GM21367 (cell line): ENCODE measurements around the gene NUDT8.
"Not testable (repeated sequence)": the region's sequence is repeated elsewhere in the genome, so short reads cannot be mapped to it uniquely, and the experiment has no call there.

Experiments
- ATAC-seq: cut with Tn5 transposase; IDR thresholded peaks from one replicate; pipeline ENCODE4 v1.9.1; 2021; ENCODE audit not compliant: unreplicated experiment

NUDT8 gene

GRCh38 chr11:67596753-67597300 is 32.9 kb downstream of the NUDT8 start:
- no peak for ATAC-seq

GRCh38 chr11:67594480-67594879 is 35.3 kb downstream of the NUDT8 start:
- no peak for ATAC-seq

- no peak for ATAC-seq
Observed at GRCh38 chr11:67593565-67593905, 36.2 kb downstream of the NUDT8 start.

DNA sequence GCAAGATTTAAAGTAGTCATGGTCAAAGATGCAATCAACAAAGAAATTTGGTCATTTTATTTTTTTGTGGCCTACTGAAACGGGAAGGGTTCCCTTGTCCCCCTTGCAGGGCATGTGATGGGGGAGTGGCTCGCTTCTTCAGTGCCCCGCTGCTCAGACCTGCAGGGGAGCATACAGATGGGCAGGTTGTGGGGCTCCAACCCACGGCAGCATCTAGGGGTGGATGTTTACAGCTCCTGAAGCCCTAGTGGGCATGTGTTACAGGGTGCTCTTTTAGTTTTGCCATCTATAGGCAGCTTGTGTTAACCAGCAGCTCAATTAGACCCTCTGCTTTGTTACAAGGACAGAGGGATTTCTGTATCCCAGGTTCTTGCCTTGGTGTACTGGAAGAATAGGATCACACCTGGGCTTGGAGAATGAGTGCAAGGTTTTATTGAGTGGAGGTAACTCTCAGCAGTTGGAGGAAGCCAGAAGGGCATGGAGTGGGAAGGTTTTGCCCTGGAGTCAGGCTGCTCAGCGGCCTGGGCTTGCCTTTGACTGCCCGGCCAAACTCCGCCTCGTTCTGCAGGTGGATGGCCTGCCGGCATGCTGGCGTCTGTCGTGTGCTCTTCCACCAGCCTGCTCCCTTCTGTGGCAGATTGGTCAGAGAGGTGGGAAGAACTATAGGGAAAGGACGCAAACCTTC is 36.7 kb downstream of the NUDT8 start:
- no peak for ATAC-seq

GRCh38 chr11:67588899-67589415 is 40.8 kb downstream of the NUDT8 start:
- not testable (repeated sequence) for ATAC-seq

DNA sequence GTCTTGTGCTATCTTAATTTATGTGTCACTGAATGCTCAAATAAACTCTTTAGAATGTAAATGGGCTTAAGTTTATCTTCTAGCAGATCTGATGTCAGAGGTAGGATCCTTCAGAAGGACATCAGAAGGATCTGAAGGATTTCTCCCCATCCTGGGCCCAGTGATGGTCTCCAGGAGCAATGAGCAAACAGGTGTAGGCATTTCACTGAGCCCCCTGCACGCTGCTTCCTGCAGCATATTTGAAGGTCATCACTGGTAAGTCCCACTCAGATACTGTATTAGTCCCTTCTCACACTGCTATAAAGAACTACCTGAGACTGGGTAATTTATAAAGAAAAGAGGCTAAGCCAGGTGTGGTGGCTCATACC is 41.6 kb downstream of the NUDT8 start:
- ATAC-seq, result peak; percentile 5

GRCh38 chr11:67586568-67587250 is 43.0 kb downstream of the NUDT8 start:
- ATAC-seq, result no peak

GRCh38 chr11:67585911-67586310 is 43.8 kb downstream of the NUDT8 start:
- no peak for ATAC-seq

DNA sequence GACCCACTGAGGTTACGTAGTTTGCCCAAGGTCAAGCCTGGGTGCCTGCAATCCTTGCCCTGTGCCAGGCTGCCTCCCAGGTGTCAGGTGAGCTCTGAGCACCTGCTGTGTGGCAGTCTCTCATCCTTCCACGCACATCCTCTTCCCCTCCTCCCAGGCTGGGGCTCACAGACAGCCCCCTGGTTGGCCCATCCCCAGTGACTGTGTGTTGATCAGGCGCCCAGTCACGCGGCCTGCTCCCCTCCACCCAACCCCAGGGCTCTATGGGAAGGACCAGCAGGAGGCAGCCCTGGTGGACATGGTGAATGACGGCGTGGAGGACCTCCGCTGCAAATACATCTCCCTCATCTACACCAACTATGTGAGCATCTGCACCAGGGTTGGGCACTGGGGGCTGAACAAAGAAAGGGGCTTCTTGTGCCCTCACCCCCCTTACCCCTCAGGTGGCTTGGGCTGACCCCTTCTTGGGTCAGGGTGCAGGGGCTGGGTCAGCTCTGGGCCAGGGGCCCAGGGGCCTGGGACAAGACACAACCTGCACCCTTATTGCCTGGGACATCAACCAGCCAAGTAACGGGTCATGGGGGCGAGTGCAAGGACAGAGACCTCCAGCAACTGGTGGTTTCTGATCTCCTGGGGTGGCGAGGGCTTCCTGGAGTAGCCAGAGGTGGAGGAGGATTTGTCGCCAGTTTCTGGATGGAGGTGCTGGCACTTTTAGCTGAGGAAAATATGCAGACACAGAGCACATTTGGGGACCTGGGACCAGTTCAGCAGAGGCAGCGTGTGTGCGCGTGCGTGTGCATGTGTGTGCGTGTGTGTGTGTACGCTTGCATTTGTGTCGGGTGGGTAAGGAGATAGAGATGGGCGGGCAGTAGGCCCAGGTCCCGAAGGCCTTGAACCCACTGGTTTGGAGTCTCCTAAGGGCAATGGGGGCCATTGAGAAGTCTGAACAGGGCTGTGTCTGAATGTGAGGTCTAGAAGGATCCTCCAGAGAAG is 44.6 kb downstream of the NUDT8 start:
- no peak for ATAC-seq

DNA sequence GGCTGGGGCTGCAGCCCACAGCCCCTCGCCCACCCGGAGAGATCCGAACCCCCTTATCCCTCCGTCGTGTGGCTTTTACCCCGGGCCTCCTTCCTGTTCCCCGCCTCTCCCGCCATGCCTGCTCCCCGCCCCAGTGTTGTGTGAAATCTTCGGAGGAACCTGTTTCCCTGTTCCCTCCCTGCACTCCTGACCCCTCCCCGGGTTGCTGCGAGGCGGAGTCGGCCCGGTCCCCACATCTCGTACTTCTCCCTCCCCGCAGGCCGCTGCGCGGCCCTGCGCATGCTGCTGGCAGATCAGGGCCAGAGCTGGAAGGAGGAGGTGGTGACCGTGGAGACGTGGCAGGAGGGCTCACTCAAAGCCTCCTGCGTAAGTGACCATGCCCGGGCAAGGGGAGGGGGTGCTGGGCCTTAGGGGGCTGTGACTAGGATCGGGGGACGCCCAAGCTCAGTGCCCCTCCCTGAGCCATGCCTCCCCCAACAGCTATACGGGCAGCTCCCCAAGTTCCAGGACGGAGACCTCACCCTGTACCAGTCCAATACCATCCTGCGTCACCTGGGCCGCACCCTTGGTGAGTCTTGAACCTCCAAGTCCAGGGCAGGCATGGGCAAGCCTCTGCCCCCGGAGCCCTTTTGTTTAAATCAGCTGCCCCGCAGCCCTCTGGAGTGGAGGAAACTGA is 45.4 kb downstream of the NUDT8 start:
- ATAC-seq, result no peak

GRCh38 chr11:67583247-67584204 is 46.2 kb downstream of the NUDT8 start, which contains the start of gene GSTP1:
Gene GSTP1 (plus strand): TSS chr11:67583812. CDS start chr11:67583844, 32 bp downstream.
- ATAC-seq, result peak; percentile 57

DNA sequence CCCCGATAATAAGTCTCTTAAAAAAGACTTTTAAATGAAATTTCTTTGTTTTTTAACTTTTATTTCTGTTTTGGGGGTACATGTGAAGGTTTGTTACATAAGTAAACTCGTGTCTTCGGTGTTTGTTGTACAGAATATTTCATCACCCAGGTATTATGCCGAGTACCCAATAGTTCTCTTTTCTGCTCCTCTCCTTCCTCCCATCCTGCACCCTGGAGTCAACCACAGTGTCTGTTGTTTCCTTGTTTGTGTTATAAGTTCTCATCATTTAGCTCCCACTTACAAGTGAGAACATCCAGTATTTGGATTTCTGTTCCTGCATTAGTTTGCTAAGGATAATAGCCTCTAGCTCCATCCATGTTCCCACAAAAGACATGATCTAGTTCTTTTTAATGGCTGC is 47.7 kb downstream of the NUDT8 start:
- no peak for ATAC-seq

- no peak for ATAC-seq
Observed at GRCh38 chr11:67581469-67581868, 48.3 kb downstream of the NUDT8 start.

DNA sequence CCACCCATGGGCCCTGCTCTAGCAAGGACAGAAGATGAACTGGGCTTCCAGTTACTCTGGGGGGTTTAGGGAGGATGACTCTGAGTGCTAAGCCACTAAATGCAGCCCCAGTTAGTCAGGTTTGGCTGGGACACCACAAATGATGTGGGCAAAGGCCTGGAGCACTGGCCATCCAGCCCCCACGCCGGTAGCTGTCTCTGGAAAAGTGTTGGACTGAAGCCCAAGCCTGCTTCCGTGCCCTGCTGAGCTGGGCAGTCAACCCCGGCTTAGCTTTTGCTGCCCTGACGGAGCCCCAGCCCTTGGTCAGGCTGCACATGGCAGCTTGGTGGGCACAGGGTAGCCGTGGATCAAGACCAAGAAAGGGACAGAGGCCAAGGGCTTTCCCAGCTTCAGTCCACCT is 51.8 kb downstream of the NUDT8 start:
- no peak for ATAC-seq
